Lower leg skin (tissue), 4 donors: ENCODE data around the gene KCNJ15. TPM values are rescaled to one million over a fixed set of nuclear protein-coding genes. Genes with fewer than 3 reads are reported as not detected.

ENCODE experiments used
- DNase-seq, 2 donors: peaks; one replicate each; pipeline ENCODE4 v3.0.0-alpha.2; 2019; ENCODE audit warnings: low spot score in 2 of 2
- H3K4me3 ChIP-seq: fragments of 200-600 bp; sonication (generic); 2 replicates; pipeline ENCODE4 v1.5.1; 2017; ENCODE audit warnings: mild to moderate bottlenecking, low read depth; ENCODE audit not compliant: poor library complexity, severe bottlenecking
- CTCF ChIP-seq, 3 donors: fragments of 450-650 bp; IDR thresholded peaks; one replicate each; pipeline ENCODE4 v1.5.1; 2016; ENCODE audit warnings: antibody characterized with exemption in 3 of 3, mild to moderate bottlenecking in 3 of 3, moderate library complexity in 2 of 3
- POLR2A ChIP-seq, 2 donors: fragments of 450-650 bp; IDR thresholded peaks; one replicate each; pipeline ENCODE4 v1.6.1; 2016 to 2017; ENCODE audit warnings: antibody characterized with exemption in 2 of 2, mild to moderate bottlenecking in 1 of 2, moderate library complexity in 1 of 2
- WGBS, 2 donors: methylation state at CpG; one replicate each; pipeline ENCODE4 v1.1.5; 2018; 5-methylcytosine and 5-hydroxymethylcytosine counted together
- intact Hi-C: fragments of 100-400 bp; cut with DNase I; formaldehyde crosslinking; loops from one replicate; pipeline ENCODE4 v1.15.0; 2023; ENCODE audit warnings: low total_unique reads
- total RNA-seq, 4 donors: library from RNA; depleted of rRNA; stranded (reverse); fragments of >200 nt; gene quantifications; one replicate each; pipeline ENCODE4 v1.1.0, GENCODE V29; 2016

KCNJ15 gene
- total RNA-seq, 4 donors from 2014 or later = 4.2 to 55.1 (median 7.3) TPM

DNA sequence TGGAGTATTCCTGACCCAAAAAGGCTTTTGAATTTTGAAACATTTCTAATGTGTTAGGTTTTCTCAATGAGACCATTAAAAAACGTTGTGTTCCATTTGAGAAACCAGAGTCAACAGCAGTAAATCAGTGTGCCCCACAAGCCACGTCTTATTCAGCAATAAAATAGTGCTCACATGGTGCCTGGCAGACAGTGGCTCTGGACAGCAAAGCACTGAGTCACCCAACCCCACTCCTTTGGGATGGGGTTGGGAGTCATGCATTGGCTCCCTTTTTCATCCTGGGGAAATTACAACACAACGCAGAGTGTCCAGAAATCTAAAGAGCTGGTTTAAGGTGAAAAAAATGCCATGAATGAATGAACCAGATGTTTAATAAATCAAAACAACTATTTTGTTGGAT is 46.5 kb downstream of the KCNJ15 start:
- no peak overlapping the region for H3K4me3 ChIP-seq
- DNase-seq = peak; percentile 87 to 93
- TF ChIP-seq CTCF (IDR thresholded peaks at IDR 0.05) (no peak), POLR2A (IDR thresholded peaks at IDR 0.05) (no peak)
- intact Hi-C loops = no loop called here
- WGBS, 2 donors = 39 to 42% methylated on average over 3 of the region's 3 CpGs

- intact Hi-C loops = no loop called here
- no peak for DNase-seq
- 36 to 37% methylated on average over 7 of the region's 7 CpGs for WGBS, 2 donors
- H3K4me3 ChIP-seq = no peak overlapping the region
- TF ChIP-seq CTCF (IDR thresholded peaks at IDR 0.05) = no peak
- no peak for TF ChIP-seq POLR2A (IDR thresholded peaks at IDR 0.05)
These were observed 49.8 kb downstream of the KCNJ15 start for GRCh38 chr21:38306433-38307141.

- H3K4me3 ChIP-seq = no peak overlapping the region
- TF ChIP-seq POLR2A (IDR thresholded peaks at IDR 0.05) (no peak), CTCF (IDR thresholded peaks at IDR 0.05) (no peak)
- intact Hi-C loops = no loop called here
- DNase-seq = peak; percentile 45 to 52
- 58 to 62% methylated on average over 7 of the region's 7 CpGs for WGBS, 2 donors
These were observed 51.2 kb downstream of the KCNJ15 start for GRCh38 chr21:38307771-38308531.

- DNase-seq = peak in 1 of 2 donors; percentile 54
- intact Hi-C loops = no loop called here
- 54 to 58% methylated on average over 9 of the region's 9 CpGs for WGBS, 2 donors
- no peak for TF ChIP-seq CTCF (IDR thresholded peaks at IDR 0.05)
- no peak for TF ChIP-seq POLR2A (IDR thresholded peaks at IDR 0.05)
- H3K4me3 ChIP-seq = no peak overlapping the region
These were observed 51.8 kb downstream of the KCNJ15 start for GRCh38 chr21:38308532-38309119.

GRCh38 chr21:38310646-38311485 is 54.1 kb downstream of the KCNJ15 start:
- H3K4me3 ChIP-seq = no peak overlapping the region
- DNase-seq = peak in 1 of 2 donors; percentile 80
- TF ChIP-seq POLR2A (IDR thresholded peaks at IDR 0.05) = no peak
- TF ChIP-seq CTCF (IDR thresholded peaks at IDR 0.05) = no peak
- WGBS, 2 donors = 91 to 94% methylated on average over 9 of the region's 9 CpGs
- intact Hi-C loops = no loop called here
